Lung microvascular endothelial cell (primary cell): ENCODE measurements around the gene DNAJA3. TPM values are rescaled to one million over a fixed set of nuclear protein-coding genes. Genes with fewer than 3 reads are reported as not detected.

Experiments
- total RNA-seq: library from RNA; depleted of rRNA; stranded (reverse); fragments of >200 nt; gene quantifications from 2 replicates; pipeline ENCODE4 v1.2.1, GENCODE V29; 2014

Gene DNAJA3
- total RNA-seq, 1 donor from 2014 or later = 37.9 TPM

Other genes starting within 250 kb of the DNAJA3 start
- gene SRL, start 183.8 kb upstream of the DNAJA3 start, total RNA-seq = under 0.01 and 0.20 TPM in 2 replicates
- gene TFAP4, start 152.8 kb upstream of the DNAJA3 start, total RNA-seq = 2.8 and 3.0 TPM in 2 replicates
- 0.20 and 0.65 TPM in 2 replicates for gene GLIS2, start 109.8 kb upstream of the DNAJA3 start, total RNA-seq
- gene PAM16, start 74.5 kb upstream of the DNAJA3 start, total RNA-seq = 16.3 and 21.0 TPM in 2 replicates
- gene VASN, start 54.0 kb upstream of the DNAJA3 start, total RNA-seq = 0.44 and 1.6 TPM in 2 replicates
- 23.8 and 34.9 TPM in 2 replicates for gene CORO7, start 9.3 kb upstream of the DNAJA3 start, total RNA-seq
- gene NMRAL1, start 48.8 kb downstream of the DNAJA3 start, total RNA-seq = 53.4 and 55.6 TPM in 2 replicates
- gene HMOX2, start 50.5 kb downstream of the DNAJA3 start, total RNA-seq = 96.3 and 127 TPM in 2 replicates
- 5.7 and 6.0 TPM in 2 replicates for gene CDIP1, start 112.9 kb downstream of the DNAJA3 start, total RNA-seq
- under 0.01 TPM in 1 of 2 replicates, not detected in the other for gene C16orf96, start 130.5 kb downstream of the DNAJA3 start, total RNA-seq
- 3.9 and 4.4 TPM in 2 replicates for gene UBALD1, start 189.0 kb downstream of the DNAJA3 start, total RNA-seq
- gene MGRN1, start 199.0 kb downstream of the DNAJA3 start, total RNA-seq = 15.7 and 18.3 TPM in 2 replicates